Endothelial cell of umbilical vein (primary cell): ENCODE measurements around the gene SLC6A6. TPM values are rescaled to one million over a fixed set of nuclear protein-coding genes. Genes with fewer than 3 reads are reported as not detected.

ENCODE experiments used
- BruUV-seq: library from RNA; stranded (reverse); fragments of 400-500 nt; replicated peaks from 2 replicates; lab custom pipeline; 2021; lab: Mats Ljungman, UMichigan
- CTCF ChIA-PET: fragments of 300-600, 350-600 bp; sonication (Branson Sonifier 250); formaldehyde crosslinking; loops from one replicate; lab custom pipeline; 2021; ENCODE audit warnings: antibody characterized with exemption, inconsistent platforms; lab: Charles Lee
- POLR2A ChIA-PET: fragments of 300-600, 350-600 bp; sonication (Branson Sonifier 250); formaldehyde crosslinking; loops from one replicate; lab custom pipeline; 2021; ENCODE audit warnings: antibody characterized with exemption, inconsistent platforms; lab: Charles Lee
- DNase-seq: peaks from one replicate; pipeline ENCODE4 v3.0.0-alpha.2; 2011; ENCODE audit warnings: low read depth, low spot score
- FAIRE-seq: peaks from 2 replicates; lab custom pipeline; 2011; peaks lifted over from hg19 to GRCh38; lab: Jason Lieb, UNC
- H2AFZ ChIP-seq: 2 replicates; pipeline ENCODE4 v1.6.0; 2012; ENCODE audit warnings: low read depth, low read length, control low read depth, inconsistent platforms
- H3K27ac ChIP-seq: 2 replicates; pipeline ENCODE4 v1.5.1; 2011; ENCODE audit warnings: low read depth, mild to moderate bottlenecking, control low read depth, low read length, moderate library complexity; ENCODE audit not compliant: insufficient read depth
- H3K27me3 ChIP-seq, 2 experiments: 2 replicates each; pipeline versions ENCODE4 v1.6.0 to v1.6.1; 2011; ENCODE audit warnings: low read length in 2 of 2, mixed read lengths in 1 of 2; ENCODE audit not compliant: control insufficient read depth in 2 of 2, insufficient read depth in 2 of 2
- H3K36me3 ChIP-seq, 2 experiments: 2 replicates in 1 of 2; 3 replicates in 1 of 2; pipeline ENCODE4 v1.5.1; 2011; ENCODE audit warnings: low read length in 2 of 2, mild to moderate bottlenecking in 1 of 2, moderate library complexity in 1 of 2; ENCODE audit not compliant: control insufficient read depth in 2 of 2, insufficient read depth in 2 of 2; ENCODE audit errors: extremely low read depth in 1 of 2
- H3K4me1 ChIP-seq: 3 replicates; pipeline ENCODE4 v1.5.1; 2011; ENCODE audit warnings: mild to moderate bottlenecking, low read length; ENCODE audit not compliant: control insufficient read depth, insufficient read depth; ENCODE audit errors: extremely low read depth
- H3K4me2 ChIP-seq: 2 replicates; pipeline ENCODE4 v1.6.1; 2011; ENCODE audit warnings: low read length, control low read depth, mixed read lengths; ENCODE audit not compliant: insufficient read depth
- H3K4me3 ChIP-seq, 3 experiments: fragments of 200-600 bp in 1 of 3; sonication (generic), shearing (Covaris generic) in 1 of 3; replicated peaks in 1 of 3; 2 replicates each; pipeline ENCODE4 v1.5.1; 2011 to 2016; ENCODE audit warnings: control low read depth in 3 of 3, low read length in 3 of 3, mild to moderate bottlenecking in 2 of 3, inconsistent platforms in 1 of 3, low read depth in 1 of 3, moderate library complexity in 1 of 3; ENCODE audit not compliant: insufficient read depth in 1 of 3
- H3K79me2 ChIP-seq: 2 replicates; pipeline ENCODE4 v1.6.0; 2012; ENCODE audit warnings: low read length, inconsistent platforms; ENCODE audit not compliant: control insufficient read depth, insufficient read depth
- H3K9ac ChIP-seq: replicated peaks from 2 replicates; pipeline ENCODE3; 2011; ENCODE audit warnings: low read length, control low read depth; ENCODE audit not compliant: insufficient read depth; ENCODE audit errors: extremely low read depth
- H3K9me1 ChIP-seq: replicated peaks from 3 replicates; pipeline ENCODE4 v1.6.0; 2011; ENCODE audit warnings: mild to moderate bottlenecking, low read length; ENCODE audit not compliant: control insufficient read depth, insufficient read depth; ENCODE audit errors: extremely low read depth
- H3K9me3 ChIP-seq: replicated peaks from 2 replicates; pipeline ENCODE4 v1.5.1; 2012; ENCODE audit warnings: low read length, inconsistent platforms; ENCODE audit not compliant: control insufficient read depth, insufficient read depth
- H4K20me1 ChIP-seq: replicated peaks from 2 replicates; pipeline ENCODE3; 2011; ENCODE audit warnings: mild to moderate bottlenecking, low read length; ENCODE audit not compliant: control insufficient read depth, insufficient read depth; ENCODE audit errors: extremely low read depth
- EZH2 ChIP-seq: IDR thresholded peaks from 2 replicates; pipeline ENCODE4 v1.6.1; 2012; ENCODE audit warnings: borderline replicate concordance, low read depth, mild to moderate bottlenecking, moderate library complexity, low read length, inconsistent platforms; ENCODE audit not compliant: severe bottlenecking
- FOS ChIP-seq: IDR thresholded peaks from 2 replicates; pipeline ENCODE4 v1.6.1; 2011; ENCODE audit warnings: mild to moderate bottlenecking, low read length, moderate library complexity, borderline replicate concordance; ENCODE audit not compliant: insufficient read depth
- GATA2 ChIP-seq: IDR thresholded peaks from 2 replicates; pipeline ENCODE4 v1.7.0; 2011; ENCODE audit warnings: low read depth, mild to moderate bottlenecking, moderate library complexity, mixed read lengths, low read length; ENCODE audit not compliant: insufficient read length, insufficient read depth
- JUN ChIP-seq: IDR thresholded peaks from 2 replicates; pipeline ENCODE4 v1.6.1; 2011; ENCODE audit warnings: borderline replicate concordance, low read depth; ENCODE audit not compliant: insufficient read length, insufficient read depth
- MYC ChIP-seq: IDR thresholded peaks from one replicate; pipeline ENCODE4 v1.6.1; 2011; ENCODE audit warnings: mild to moderate bottlenecking, low read depth, low read length
- POLR2A ChIP-seq: IDR thresholded peaks from 2 replicates; pipeline ENCODE4 v1.6.1; 2012; ENCODE audit warnings: low read depth, mild to moderate bottlenecking, control low read depth, low read length
- POLR2AphosphoS5 ChIP-seq: IDR thresholded peaks from 2 replicates; pipeline ENCODE4 v1.6.1; 2012; ENCODE audit warnings: low read depth, mild to moderate bottlenecking, control low read depth, low read length, moderate library complexity; ENCODE audit not compliant: insufficient read depth
- dilution Hi-C: fragments of 300-500 bp; cut with MboI; formaldehyde crosslinking; loops from one replicate; pipeline ENCODE4 v1.15.0; 2019; ENCODE audit warnings: low sequenced_read_pairs; ENCODE audit not compliant: extremely low pct_ligation_motif_present
- intact Hi-C: fragments of 100-400 bp; cut with micrococcal nuclease; formaldehyde crosslinking; loops from one replicate; pipeline ENCODE4 v1.10.0; 2022
- polyA plus RNA-seq, 4 experiments: library from polyadenylated mRNA; depleted of rRNA in 3 of 4; stranded (reverse) in 3 of 4; unstranded in 1 of 4; fragments of >200 nt; gene quantifications; 2 replicates each; pipeline versions ENCODE4 v1.2.1 to v1.2.3, GENCODE V29; 2011 to 2012; ENCODE audit warnings: missing spikeins in 1 of 4
- total RNA-seq: library from RNA; stranded (reverse); gene quantifications from 2 replicates; pipeline ENCODE4 v1.2.3, GENCODE V29; 2021
- TF ChIP-seq, protein P1 (sequence below): IDR thresholded peaks from 2 replicates; pipeline ENCODE4 v1.6.1; 2011; ENCODE audit not compliant: insufficient read depth, insufficient read length
- TF ChIP-seq, protein P2 (sequence below), 2 donors: IDR thresholded peaks; 1 replicate in 1 of 2; 2 replicates in 1 of 2; pipeline ENCODE4 v1.5.1; 2011; ENCODE audit warnings: low read length in 2 of 2, mild to moderate bottlenecking in 2 of 2, moderate library complexity in 2 of 2, control low read depth in 1 of 2, inconsistent platforms in 1 of 2, low read depth in 1 of 2; ENCODE audit not compliant: insufficient read depth in 1 of 2; ENCODE audit errors: extremely low read depth in 1 of 2

Gene SLC6A6
- total and polyA plus RNA-seq, 2 donors (not counting 3 experiments of a cell fraction or from before 2014, with no cell fraction given), result 25.7 to 38.0 TPM

DNA sequence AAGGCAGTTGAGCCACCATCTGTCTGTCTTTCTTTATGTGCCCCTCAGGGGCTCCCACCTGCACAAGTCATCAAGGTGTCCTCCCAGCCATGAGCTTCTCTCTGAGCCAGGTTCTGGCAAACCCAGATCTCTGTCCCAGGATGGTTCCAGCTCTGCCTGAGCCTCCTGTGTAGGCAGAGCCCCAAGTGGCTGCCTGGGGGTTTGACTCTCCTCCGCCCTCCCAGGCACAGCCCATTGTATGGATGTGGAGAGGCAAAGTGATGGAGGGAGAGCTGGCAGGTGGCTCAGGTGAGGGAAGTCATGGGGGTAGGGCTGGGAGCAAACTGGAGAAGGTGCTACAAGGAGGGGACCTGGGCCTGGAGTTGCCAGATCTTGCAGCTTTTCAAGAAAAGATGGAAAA is 80.9 kb downstream of the SLC6A6 start:
- DNase-seq, result no peak
- peaks cover 17% of the 10 kb centered on the region for H3K4me1 ChIP-seq
- no peak overlapping the region for H3K4me3 ChIP-seq
- ChIA-PET POLR2A (no interaction called here), CTCF (interaction anchor here (1.1 to 2.2 kb wide), 6 partner anchors 25 to 298 kb away, joined by 3 to 10 read pairs (median 6); no protein-coding TSS in a partner anchor)
- H4K20me1 ChIP-seq, result no peaks in the 10 kb centered on the region
- no peak for TF ChIP-seq POLR2A
- no peak for TF ChIP-seq POLR2AphosphoS5
- TF ChIP-seq JUN, result no peak
- TF ChIP-seq, protein P1, sequence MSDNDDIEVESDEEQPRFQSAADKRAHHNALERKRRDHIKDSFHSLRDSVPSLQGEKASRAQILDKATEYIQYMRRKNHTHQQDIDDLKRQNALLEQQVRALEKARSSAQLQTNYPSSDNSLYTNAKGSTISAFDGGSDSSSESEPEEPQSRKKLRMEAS, result no peak
- TF ChIP-seq GATA2, result no peak
- TF ChIP-seq MYC, result no peak
- no peak for TF ChIP-seq FOS
- TF ChIP-seq EZH2, result no peak
- TF ChIP-seq, protein P2, sequence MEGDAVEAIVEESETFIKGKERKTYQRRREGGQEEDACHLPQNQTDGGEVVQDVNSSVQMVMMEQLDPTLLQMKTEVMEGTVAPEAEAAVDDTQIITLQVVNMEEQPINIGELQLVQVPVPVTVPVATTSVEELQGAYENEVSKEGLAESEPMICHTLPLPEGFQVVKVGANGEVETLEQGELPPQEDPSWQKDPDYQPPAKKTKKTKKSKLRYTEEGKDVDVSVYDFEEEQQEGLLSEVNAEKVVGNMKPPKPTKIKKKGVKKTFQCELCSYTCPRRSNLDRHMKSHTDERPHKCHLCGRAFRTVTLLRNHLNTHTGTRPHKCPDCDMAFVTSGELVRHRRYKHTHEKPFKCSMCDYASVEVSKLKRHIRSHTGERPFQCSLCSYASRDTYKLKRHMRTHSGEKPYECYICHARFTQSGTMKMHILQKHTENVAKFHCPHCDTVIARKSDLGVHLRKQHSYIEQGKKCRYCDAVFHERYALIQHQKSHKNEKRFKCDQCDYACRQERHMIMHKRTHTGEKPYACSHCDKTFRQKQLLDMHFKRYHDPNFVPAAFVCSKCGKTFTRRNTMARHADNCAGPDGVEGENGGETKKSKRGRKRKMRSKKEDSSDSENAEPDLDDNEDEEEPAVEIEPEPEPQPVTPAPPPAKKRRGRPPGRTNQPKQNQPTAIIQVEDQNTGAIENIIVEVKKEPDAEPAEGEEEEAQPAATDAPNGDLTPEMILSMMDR (IDR thresholded peaks at IDR 0.05; ENCODE audit: extremely low read depth in 1 of 2, insufficient read depth in 1 of 2, low read depth in 1 of 2, low read length in 2 of 2), result no peak
- no peak overlapping the region for H3K27ac ChIP-seq
- dilution Hi-C loops (no loop called here), intact Hi-C loops (no loop called here)
- no TSS peak for BruUV-seq
- peaks cover 3 to 6% of the 10 kb centered on the region in 2 experiments for H3K36me3 ChIP-seq
- H3K9me3 ChIP-seq, result no peaks in the 10 kb centered on the region
- H3K4me2 ChIP-seq, result no peak overlapping the region
- H2AFZ ChIP-seq, result no peak overlapping the region
- H3K9ac ChIP-seq, result no peak overlapping the region
- FAIRE-seq, result no peak
- no peaks in the 10 kb centered on the region for H3K27me3 ChIP-seq
- H3K9me1 ChIP-seq, result no peaks in the 10 kb centered on the region
- H3K79me2 ChIP-seq, result no peaks in the 10 kb centered on the region
